Suppressor macrophage treated with lipopolysaccharide for 1 hour (primary cell): ENCODE data around the gene CALHM1.
"Not testable (repeated sequence)": the region's sequence is repeated elsewhere in the genome, so short reads cannot be mapped to it uniquely, and the experiment has no call there.

Source experiments
- DNase-seq, 3 donors: peaks; one replicate each; pipeline ENCODE4 v3.0.0-alpha.2; 2020 to 2022

The CALHM1 gene, protein sequence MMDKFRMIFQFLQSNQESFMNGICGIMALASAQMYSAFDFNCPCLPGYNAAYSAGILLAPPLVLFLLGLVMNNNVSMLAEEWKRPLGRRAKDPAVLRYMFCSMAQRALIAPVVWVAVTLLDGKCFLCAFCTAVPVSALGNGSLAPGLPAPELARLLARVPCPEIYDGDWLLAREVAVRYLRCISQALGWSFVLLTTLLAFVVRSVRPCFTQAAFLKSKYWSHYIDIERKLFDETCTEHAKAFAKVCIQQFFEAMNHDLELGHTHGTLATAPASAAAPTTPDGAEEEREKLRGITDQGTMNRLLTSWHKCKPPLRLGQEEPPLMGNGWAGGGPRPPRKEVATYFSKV

GRCh38 chr10:103458720-103459119, at the start of gene CALHM1:
Gene CALHM1, minus strand, starts transcription at chr10:103458900. Its CDS starts 149 bp downstream, at chr10:103458751.
- peak; percentile 49 to 58 (median 57) for DNase-seq

- no peak for DNase-seq
Observed at GRCh38 chr10:103507235-103508191, 48.8 kb upstream of the CALHM1 start.

- DNase-seq, result no peak
Observed at GRCh38 chr10:103506061-103506460, 47.4 kb upstream of the CALHM1 start.

DNA sequence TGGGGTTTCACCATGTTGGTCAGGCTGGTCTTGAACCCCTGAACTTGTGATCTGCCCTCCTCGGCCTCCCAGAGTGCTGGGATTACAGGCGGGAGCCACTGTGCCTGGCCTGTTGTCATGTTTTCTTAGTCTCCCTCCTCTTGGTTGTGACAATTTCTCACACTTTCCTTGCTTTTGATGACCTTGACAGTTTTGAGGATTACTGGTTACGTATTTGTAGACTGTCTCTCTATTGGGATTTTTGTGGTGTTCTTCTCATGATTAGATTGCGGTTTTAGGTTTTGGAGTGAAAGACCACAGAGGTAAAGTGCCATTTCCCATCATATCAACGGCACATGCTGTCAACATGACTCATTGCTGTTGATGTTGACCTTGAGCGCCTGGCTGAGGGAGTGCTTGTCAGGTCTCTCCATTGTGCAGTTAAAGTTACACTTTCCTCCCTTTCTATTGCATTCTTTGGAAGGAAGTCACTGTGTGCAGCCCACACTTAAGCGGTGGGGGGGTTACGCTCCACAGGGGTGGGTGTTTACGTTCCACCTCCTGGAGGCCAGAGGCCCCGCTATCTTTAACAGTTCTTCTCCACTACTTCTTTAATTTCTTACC, 45.6 kb upstream of the CALHM1 start:
- DNase-seq, result peak; percentile 19 to 31 (median 23)

DNA sequence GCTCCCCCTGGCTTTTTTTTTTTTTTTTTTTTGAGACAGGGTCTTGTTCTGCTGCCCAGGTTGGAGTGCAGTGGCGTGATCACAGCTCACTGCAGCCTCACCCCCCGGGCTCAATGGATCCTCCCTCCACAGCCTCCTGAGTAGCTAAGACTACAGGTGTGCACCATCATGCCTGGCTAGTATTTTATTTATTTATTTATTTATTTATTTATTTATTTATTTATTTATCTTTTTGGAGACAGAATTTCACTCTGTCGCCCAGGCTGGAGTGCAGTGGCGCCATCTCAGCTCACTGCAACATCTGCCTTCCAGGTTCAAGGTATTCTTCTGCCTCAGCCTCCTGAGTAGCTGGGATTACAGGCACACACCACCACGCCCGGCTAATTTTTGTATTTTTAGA, 45.1 kb upstream of the CALHM1 start:
- not testable (repeated sequence) for DNase-seq

GRCh38 chr10:103502849-103503660, 44.4 kb upstream of the CALHM1 start:
- DNase-seq, result no peak

DNA sequence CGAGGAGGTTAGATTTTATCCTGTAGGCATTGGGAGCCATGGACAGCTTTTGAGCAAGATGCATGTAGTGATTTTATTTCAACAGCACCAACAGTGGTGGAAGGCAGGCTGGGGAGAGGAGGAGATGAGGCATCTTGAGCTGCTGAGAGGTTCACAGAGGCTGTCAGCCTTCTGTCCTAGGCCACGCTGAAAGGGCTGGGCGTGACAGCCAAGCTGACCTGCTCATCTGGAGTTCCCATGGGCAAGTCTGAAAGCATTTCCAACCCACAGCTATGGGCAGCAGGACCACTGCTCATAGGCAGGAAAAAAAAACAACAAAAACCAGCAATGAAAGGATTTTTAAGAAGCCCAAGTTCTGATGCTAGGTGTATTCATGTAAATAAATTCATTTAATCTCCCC, 42.5 kb upstream of the CALHM1 start:
- DNase-seq, result no peak

DNA sequence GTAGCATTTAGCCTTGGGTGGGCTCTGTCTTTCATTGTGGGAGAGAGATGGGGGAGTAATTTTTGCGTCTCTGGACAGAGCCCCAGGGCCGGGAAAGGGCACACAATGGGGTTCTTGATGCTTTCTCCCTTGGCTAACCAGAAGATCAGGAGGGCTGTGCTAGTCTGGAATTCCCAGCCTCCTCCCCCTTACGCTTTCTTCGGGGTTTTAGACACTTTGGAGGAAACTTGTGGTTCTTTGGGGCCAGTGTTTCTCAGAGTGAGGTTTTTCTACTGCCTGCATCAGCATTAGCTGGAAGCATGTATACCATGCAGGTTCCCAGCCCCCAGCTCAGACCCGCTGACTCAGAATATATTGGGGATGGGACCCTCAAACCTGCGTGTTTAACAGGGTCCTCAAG, 41.8 kb upstream of the CALHM1 start:
- peak in 1 of 3 donors; percentile 29 for DNase-seq

DNA sequence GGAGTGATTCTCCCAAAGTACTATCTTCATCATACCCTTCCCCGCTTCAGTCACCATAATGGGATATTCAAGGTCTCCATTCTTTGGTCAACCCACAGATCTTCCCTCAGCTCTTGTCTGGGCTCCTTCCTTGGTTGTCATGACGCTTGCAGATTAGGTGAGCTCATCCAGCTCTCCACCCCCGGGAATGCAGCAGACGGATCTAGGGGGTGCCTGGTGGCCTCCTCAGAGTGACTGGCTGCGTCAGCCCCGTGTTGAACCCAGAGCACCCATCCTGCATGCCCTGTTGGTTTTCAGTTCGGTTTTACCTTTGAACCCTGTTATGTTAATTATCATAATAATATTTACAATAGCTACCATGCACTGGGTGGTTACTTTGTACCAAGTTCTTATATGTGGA, 41.2 kb upstream of the CALHM1 start:
- no peak for DNase-seq

DNA sequence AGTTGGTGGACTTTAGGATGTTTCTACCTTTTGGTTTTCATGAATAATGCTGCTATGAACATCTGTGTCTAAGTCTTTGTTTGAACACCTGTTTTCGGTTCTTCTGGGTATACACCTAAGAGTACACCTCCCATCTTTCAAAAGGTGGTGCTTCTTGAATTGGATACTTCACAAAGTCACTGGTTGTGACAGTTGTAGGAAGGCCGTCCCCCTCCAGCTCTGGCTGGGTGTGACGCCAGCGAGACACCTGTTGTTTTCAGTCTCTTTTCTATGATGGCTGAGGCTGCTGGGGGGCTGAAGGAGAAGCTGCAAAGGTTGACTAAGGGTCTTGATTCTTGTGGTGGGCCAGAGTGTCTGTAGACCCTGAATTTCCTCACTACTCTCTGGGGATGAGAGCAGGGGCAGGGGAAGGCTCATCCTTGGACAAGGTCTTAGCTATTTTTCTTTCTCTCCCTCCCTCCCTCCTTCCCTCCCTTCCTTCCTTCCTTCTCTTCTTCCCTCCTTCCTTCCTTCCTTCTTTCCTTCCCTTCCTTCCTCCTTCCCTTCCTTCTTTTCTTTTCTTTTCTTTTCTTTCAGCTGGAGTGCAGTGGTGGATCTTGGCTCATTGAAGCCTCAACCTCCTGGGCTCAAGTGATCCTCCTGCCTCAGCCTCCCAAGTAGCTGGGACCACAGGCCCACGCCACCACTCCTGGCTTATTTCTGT, 40.4 kb upstream of the CALHM1 start:
- DNase-seq, result no peak

DNA sequence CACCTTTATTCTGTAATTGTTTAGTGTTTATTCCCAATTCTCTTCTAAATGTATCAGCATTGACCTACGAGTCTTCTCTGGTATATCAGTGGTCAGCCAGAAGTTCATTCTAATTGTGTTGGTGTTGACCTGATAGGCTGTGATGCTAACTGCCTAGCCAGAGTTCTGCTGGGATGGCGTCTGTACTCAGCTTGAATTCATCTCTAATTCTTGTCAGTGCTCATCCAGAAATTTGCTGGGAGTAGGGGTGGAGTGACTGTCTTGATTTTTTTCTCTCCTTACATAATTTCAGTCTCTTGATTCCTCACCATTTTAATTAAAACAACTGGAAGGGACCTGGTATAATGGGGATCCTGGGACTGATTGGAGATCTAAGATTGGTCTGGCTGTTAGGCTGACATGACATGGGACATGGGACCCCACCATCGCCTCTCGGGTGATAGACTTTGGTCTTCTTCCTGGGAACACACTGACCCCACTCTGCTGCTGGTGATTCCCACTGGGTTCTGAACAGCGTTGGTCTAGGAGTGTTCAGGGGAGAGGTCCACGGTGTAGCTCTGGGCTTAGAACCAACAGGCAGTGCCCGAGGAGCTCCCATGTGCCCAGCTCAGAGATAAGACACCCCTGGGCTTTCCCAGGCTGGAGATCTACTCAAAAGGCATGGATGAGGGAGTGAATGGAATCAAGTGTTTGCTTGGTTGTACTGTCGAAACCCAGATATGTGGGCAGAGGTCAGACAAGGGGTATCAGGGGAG, 38.6 kb upstream of the CALHM1 start:
- DNase-seq, result no peak

- no peak for DNase-seq
Observed at GRCh38 chr10:103495321-103495720, 36.6 kb upstream of the CALHM1 start.

- peak; percentile 27 to 62 (median 46) for DNase-seq
Observed at GRCh38 chr10:103493916-103494877, 35.5 kb upstream of the CALHM1 start.

DNA sequence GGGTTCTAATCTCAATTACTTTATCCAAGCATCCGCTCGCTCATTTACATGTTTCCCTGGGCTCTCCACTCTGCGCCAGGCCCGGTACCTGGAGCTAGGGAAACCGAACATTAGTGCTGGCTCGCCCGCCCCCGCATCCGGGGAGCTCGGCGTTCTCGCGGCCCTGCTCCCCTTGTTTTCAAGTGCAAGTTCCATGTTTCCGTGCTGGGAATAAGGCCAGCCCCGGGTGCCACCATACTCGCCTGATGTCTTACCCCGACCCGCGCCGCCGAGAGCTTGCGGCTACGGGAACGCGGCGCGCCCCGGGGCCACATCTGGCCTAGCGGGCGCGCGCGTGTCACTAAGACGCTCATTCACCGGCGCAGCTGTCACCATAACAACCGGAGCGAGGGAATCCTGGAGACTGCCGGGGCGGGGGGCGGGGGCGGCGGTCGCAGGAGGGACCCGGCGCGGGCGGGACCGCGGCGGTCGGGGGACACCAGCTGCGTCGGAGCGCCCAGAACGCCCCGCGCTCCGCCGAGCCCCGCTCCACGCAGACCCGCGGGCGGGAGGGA, 34.7 kb upstream of the CALHM1 start, which contains the start of gene NEURL1:
Gene NEURL1 (plus strand): TSS at position 344 of the 554 bp plus-strand sequence. CDS start 683 bp downstream, outside the sequence.
- DNase-seq, result peak; percentile 26 to 54 (median 35)

GRCh38 chr10:103492655-103493261, 34.1 kb upstream of the CALHM1 start:
- DNase-seq, result no peak

DNA sequence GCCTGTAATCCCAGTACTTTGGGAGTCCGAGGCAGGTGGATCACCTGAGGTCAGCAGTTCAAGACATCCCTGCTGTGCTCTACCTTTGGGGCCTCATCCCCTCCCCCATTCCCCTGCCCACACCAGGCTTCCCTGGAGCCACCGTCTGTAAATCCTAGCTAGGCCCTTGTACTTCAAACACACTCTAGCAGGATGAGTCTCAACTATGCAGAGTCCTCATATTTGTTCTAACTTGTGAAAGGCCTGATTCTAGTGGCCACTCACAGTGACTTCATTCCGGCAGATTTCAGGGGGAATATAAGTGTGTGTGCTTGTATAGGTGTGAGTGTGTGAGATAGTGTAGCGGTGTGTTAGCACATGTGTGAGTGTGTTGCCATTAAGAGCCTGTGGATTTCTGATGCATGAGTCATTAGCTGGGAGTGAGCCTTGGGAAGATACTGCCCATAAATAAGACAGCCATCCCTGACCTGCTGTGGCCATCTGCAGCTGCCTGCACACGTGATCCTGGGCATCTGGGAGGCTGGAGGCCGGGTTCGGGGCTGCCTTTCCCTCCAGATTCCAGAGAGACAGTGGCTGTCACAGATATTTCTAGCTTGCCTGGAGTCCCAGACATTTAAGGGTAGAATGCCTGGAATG, 33.1 kb upstream of the CALHM1 start:
- no peak for DNase-seq

DNA sequence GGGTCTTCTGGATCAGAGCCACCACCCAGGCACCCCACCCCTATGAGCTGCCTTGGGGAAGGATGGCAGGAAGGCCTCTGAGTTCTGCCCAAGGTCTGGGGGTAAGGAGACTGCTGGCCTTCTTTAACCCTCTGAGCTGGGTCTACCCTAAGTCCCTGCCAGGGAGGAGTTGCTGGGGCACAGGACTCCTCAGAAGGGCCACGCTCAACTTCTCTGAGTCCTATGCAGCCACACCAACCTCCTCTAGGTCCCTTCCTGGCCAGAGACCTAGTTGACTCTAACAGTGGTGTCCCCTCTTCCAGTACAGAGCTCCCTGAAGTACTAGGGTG, 32.2 kb upstream of the CALHM1 start:
- no peak for DNase-seq

DNA sequence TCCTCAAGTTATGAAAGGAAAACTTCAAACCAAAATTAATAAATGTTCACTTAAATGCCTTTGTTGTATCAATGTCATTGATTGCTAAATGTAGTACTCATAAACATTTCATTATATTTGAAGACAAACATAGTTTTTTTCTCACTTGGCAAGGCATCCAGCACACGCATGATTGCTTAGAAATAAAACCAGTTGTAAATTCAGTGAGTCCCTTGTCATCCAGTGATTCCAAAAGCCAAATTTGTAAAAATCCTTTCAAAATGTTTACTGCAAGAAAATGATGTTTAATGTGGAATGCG, 28.7 kb upstream of the CALHM1 start:
- DNase-seq, result no peak
